K562 (cell line): ENCODE data around the gene MYO5C. TPM values are rescaled to one million over a fixed set of nuclear protein-coding genes. Genes with fewer than 3 reads are reported as not detected.

Experiments
- ATAC-seq: fragments of 200-7000 bp; cut with Tn5 transposase; 3 replicates; pipeline ENCODE4 v1.9.1; 2020; ENCODE audit warnings: moderate library complexity
- BruUV-seq: library from RNA; stranded (reverse); fragments of 400-500 nt; replicated peaks from 2 replicates; lab custom pipeline; 2021; lab: Mats Ljungman, UMichigan
- CTCF ChIA-PET: fragments of 300-600 bp; formaldehyde crosslinking; extraction: SDS; loops from one replicate; lab custom pipeline; 2021; ENCODE audit warnings: low intra/inter-chr PET ratio; lab: Yijun Ruan, JAX
- POLR2A ChIA-PET: fragments of 300-600, 350-650 bp; sonication (Branson Sonifier 250); formaldehyde crosslinking; extraction: SDS; loops from one replicate; lab custom pipeline; 2021; ENCODE audit warnings: antibody characterized with exemption, inconsistent platforms; lab: Yijun Ruan, JAX
- DNase-seq, 4 experiments: peaks; one replicate each; pipeline versions ENCODE4 v3.0.0 to v3.0.0-alpha.2; 2011 to 2018; ENCODE audit warnings: low spot score in 3 of 4, mixed read lengths in 3 of 4; ENCODE audit errors: extremely low read depth in 1 of 4
- FAIRE-seq: peaks from 2 replicates; lab custom pipeline; 2011; peaks lifted over from hg19 to GRCh38; lab: Jason Lieb, UNC
- H2AFZ ChIP-seq: 2 replicates; pipeline ENCODE4 v1.6.0; 2011; ENCODE audit warnings: low read depth, low read length, control low read depth, inconsistent platforms
- H3K27ac ChIP-seq: fragments of 200-600 bp; 3 replicates; pipeline ENCODE4 v1.8.0; 2011; ENCODE audit warnings: low read depth, mild to moderate bottlenecking, control low read depth, inconsistent platforms, low read length, moderate library complexity, mixed read lengths; ENCODE audit errors: extremely low read depth
- H3K27me3 ChIP-seq, 2 experiments: fragments of 300-600 bp in 1 of 2; 2 replicates in 1 of 2; 3 replicates in 1 of 2; pipeline versions ENCODE4 v1.6.0 to v1.8.0; 2011; ENCODE audit warnings: inconsistent platforms in 2 of 2, low read length in 2 of 2, mild to moderate bottlenecking in 1 of 2, mixed read lengths in 1 of 2, moderate library complexity in 1 of 2; ENCODE audit not compliant: control insufficient read depth in 2 of 2, insufficient read depth in 2 of 2
- H3K36me3 ChIP-seq: fragments of 300-600 bp; 3 replicates; pipeline ENCODE4 v1.8.0; 2011; ENCODE audit warnings: mild to moderate bottlenecking, low read length, inconsistent platforms; ENCODE audit not compliant: control insufficient read depth, insufficient read depth
- H3K4me1 ChIP-seq, 2 experiments: fragments of 200-600 bp in 1 of 2; replicated peaks in 1 of 2; 2 replicates in 1 of 2; 3 replicates in 1 of 2; pipeline versions ENCODE4 v1.5.1 to v1.8.0; 2011; ENCODE audit warnings: inconsistent platforms in 2 of 2, low read length in 2 of 2, mild to moderate bottlenecking in 1 of 2, mixed read lengths in 1 of 2, moderate library complexity in 1 of 2; ENCODE audit not compliant: control insufficient read depth in 2 of 2, insufficient read depth in 2 of 2
- H3K4me2 ChIP-seq: 2 replicates; pipeline ENCODE4 v1.6.1; 2011; ENCODE audit warnings: low read length, control low read depth, inconsistent platforms, mixed read lengths; ENCODE audit not compliant: insufficient read depth
- H3K4me3 ChIP-seq: fragments of 200-600 bp; sonication (generic), shearing (Covaris generic); 2 replicates; pipeline ENCODE4 v1.5.1; 2016; ENCODE audit warnings: control low read depth, inconsistent platforms
- H3K79me2 ChIP-seq: fragments of 200-600 bp; 3 replicates; pipeline ENCODE4 v1.8.0; 2011; ENCODE audit warnings: low read length, inconsistent platforms; ENCODE audit not compliant: control insufficient read depth, insufficient read depth
- H3K9ac ChIP-seq, 2 experiments: 2 replicates each; pipeline versions ENCODE4 v1.6.0 to v1.6.1; 2011; ENCODE audit warnings: low read depth in 2 of 2, low read length in 2 of 2, control low read depth in 1 of 2, inconsistent platforms in 1 of 2, mild to moderate bottlenecking in 1 of 2, mixed read lengths in 1 of 2; ENCODE audit not compliant: insufficient read depth in 1 of 2
- H3K9me1 ChIP-seq: one replicate; pipeline ENCODE4 v1.6.0; 2011; ENCODE audit warnings: inconsistent platforms, mild to moderate bottlenecking, low read length, moderate library complexity; ENCODE audit not compliant: control insufficient read depth, insufficient read depth
- H3K9me3 ChIP-seq: replicated peaks from 2 replicates; pipeline ENCODE4 v1.5.1; 2011; ENCODE audit warnings: low read depth, low read length, inconsistent platforms; ENCODE audit not compliant: control insufficient read depth, insufficient read depth
- H4K20me1 ChIP-seq: replicated peaks from 2 replicates; pipeline ENCODE4 v1.6.1; 2011; ENCODE audit warnings: low read length, inconsistent platforms, mixed read lengths; ENCODE audit not compliant: control insufficient read depth, insufficient read depth
- C11orf30 ChIP-seq: fragments of 450-650 bp; IDR thresholded peaks from 2 replicates; pipeline ENCODE4 v1.6.1; 2016; ENCODE audit warnings: low read depth, mild to moderate bottlenecking
- MAFG ChIP-seq: fragments of 450-650 bp; conservative IDR thresholded peaks from 2 replicates; pipeline ENCODE4 v1.6.1; 2016; ENCODE audit warnings: missing genetic modification characterization, missing compliant biosample characterization
- NR2C2 ChIP-seq, 2 experiments: fragments of 200-800 bp in 1 of 2; sonication (Bioruptor generic) in 1 of 2; sonication (generic) in 1 of 2; formaldehyde crosslinking in 1 of 2; IDR thresholded peaks; 2 replicates each; pipeline versions ENCODE4 v1.6.1 to v1.8.0; 2016 to 2022; ENCODE audit warnings: mild to moderate bottlenecking in 1 of 2, missing compliant biosample characterization in 1 of 2, missing genetic modification characterization in 1 of 2, missing genetic modification reagents in 1 of 2
- NR2F6 ChIP-seq: fragments of 450-650 bp; formaldehyde crosslinking; IDR thresholded peaks from 2 replicates; pipeline ENCODE4 v1.4.0; 2020; ENCODE audit warnings: mild to moderate bottlenecking
- TCF15 ChIP-seq: fragments of 250-450 bp; sonication (Bioruptor Pico); IDR thresholded peaks from 2 replicates; pipeline ENCODE4 v1.8.0; 2022; ENCODE audit warnings: moderate library complexity, mild to moderate bottlenecking, inconsistent platforms
- THAP7 ChIP-seq: fragments of 250-450 bp; sonication (Bioruptor Pico); IDR thresholded peaks from 2 replicates; pipeline ENCODE4 v1.5.0; 2021
- ZNF316 ChIP-seq: fragments of 450-650 bp; IDR thresholded peaks from 2 replicates; pipeline ENCODE4 v1.6.1; 2016
- ZNF668 ChIP-seq: fragments of 250-450 bp; sonication (Bioruptor Pico); IDR thresholded peaks from 2 replicates; pipeline ENCODE4 v1.8.0; 2022; ENCODE audit warnings: mild to moderate bottlenecking, inconsistent platforms
- WGBS: fragments of 100-300 bp; shearing (Covaris generic); methylation state at CpG from one replicate; pipeline ENCODE4 v1.1.6; 2016; ENCODE audit warnings: low coverage, mixed read lengths; ENCODE audit not compliant: insufficient coverage; ENCODE audit errors: missing lambda C conversion rate; 5-methylcytosine and 5-hydroxymethylcytosine counted together
- in situ Hi-C: fragments of 300-500 bp; cut with MboI; formaldehyde crosslinking; loops from 4 replicates; pipeline ENCODE4 v1.15.0; 2018; ENCODE audit warnings: inconsistent platforms, mixed read lengths
- intact Hi-C: fragments of 100-400 bp; cut with micrococcal nuclease; formaldehyde crosslinking; loops from 2 replicates; pipeline ENCODE4 v1.14.2; 2022
- polyA plus RNA-seq, 8 experiments: library from polyadenylated mRNA; depleted of rRNA in 4 of 8; stranded (reverse) in 5 of 8; unstranded in 3 of 8; fragments of >200 nt; fragmentation: Nextera tagmentation in 2 of 8; fragmentation: Illumina TruSeq in 1 of 8; extraction: Ambion mirVana in 2 of 8; extraction: Trizol in 1 of 8; gene quantifications; 2 replicates each; pipeline versions ENCODE4 v1.2.1 to v1.2.3, GENCODE V29; 2011 to 2014; ENCODE audit warnings: inconsistent platforms in 1 of 8, missing spikeins in 1 of 8
- total RNA-seq, 7 experiments: library from RNA; depleted of rRNA in 6 of 7; stranded (reverse); fragments of >200 nt in 6 of 7; fragmentation: Illumina TruSeq in 2 of 7; extraction: Trizol in 2 of 7; gene quantifications; 2 replicates each; pipeline versions ENCODE4 v1.2.1 to v1.2.3, GENCODE V29; 2011 to 2021; ENCODE audit warnings: low replicate concordance in 1 of 7

MYO5C gene
- total and polyA plus RNA-seq, 9 of the 15 experiments (the other 6 are each of a cell fraction or from before 2014, with no cell fraction given), result 0.01 to 0.24 TPM; not detected in 7

GRCh38 chr15:52307847-52308246 lies 12.2 kb upstream of the MYO5C start:
- no TSS peak for BruUV-seq
- CTCF ChIA-PET, result no interaction called here
- no peak overlapping the region for H3K4me2 ChIP-seq
- in situ Hi-C loops (no loop called here), intact Hi-C loops (no loop called here)
- no peak for FAIRE-seq
- no peak overlapping the region for H3K9ac ChIP-seq
- H3K9me1 ChIP-seq, result no peaks in the 10 kb centered on the region
- no peak overlapping the region for H2AFZ ChIP-seq
- no peaks in the 10 kb centered on the region for H4K20me1 ChIP-seq
- no peaks in the 10 kb centered on the region for H3K9me3 ChIP-seq
- POLR2A ChIA-PET, result no interaction called here
- H3K27me3 ChIP-seq, result peaks cover 3 to 23% of the 10 kb centered on the region in 2 experiments; a peak in 4 of 5 replicates
- H3K27ac ChIP-seq, result no peak overlapping the region
- TF ChIP-seq ZNF316 (peak; percentile 67), ZNF668 (CRISPR knock-in tag) (no peak), C11orf30 (peak; percentile 25; the same call in 1 of the 2 replicates), TCF15 (CRISPR knock-in tag) (no peak), MAFG (tag) (0 out of 2 replicates have a peak, but pooled peaks have one; percentile 17), NR2C2 (CRISPR knock-in tag; IDR thresholded peaks at IDR 0.05) (no peak), NR2C2 (tag; IDR thresholded peaks at IDR 0.05) (no peak), THAP7 (CRISPR knock-in tag) (no peak), NR2F6 (no peak)
- no peaks in the 10 kb centered on the region for H3K4me1 ChIP-seq
- H3K4me3 ChIP-seq, result no peak overlapping the region
- 0% methylated on average over 4 of the region's 4 CpGs for WGBS
- no peak for ATAC-seq
- no peaks in the 10 kb centered on the region for H3K36me3 ChIP-seq
- H3K79me2 ChIP-seq, result no peaks in the 10 kb centered on the region
- DNase-seq, result no peak
